ENCODE measurements around the gene AGPAT4. TPM values are rescaled to one million over a fixed set of nuclear protein-coding genes. Genes with fewer than 3 reads are reported as not detected.

Gene AGPAT4
- polyA plus RNA-seq, 1 of the 3 experiments (the other 2 are of a cell fraction), result 3.9 TPM

DNA sequence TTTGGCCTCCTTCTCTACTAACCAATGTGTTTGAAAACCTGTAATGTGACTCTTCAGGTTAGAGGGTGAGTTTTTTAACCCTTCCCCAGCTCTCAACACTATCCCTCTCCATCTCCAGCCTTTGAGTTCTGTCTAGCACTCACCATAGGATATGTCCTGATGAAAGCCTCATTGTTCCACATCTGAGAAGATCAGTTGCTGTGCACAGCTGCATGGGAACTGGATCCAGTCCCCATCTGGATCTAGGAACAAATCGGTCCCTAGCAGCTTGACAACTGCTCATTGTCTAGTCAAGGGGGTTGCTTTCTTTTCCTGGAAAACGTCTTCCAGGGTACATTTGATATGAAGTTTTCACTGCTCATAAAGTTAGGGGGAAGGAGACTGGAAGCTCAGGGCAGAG lies 45.4 kb upstream of the AGPAT4 start:
- no peaks in the 10 kb centered on the region for H3K9me2 ChIP-seq
- H3K4me1 ChIP-seq (ENCODE audit: control insufficient read depth in 1 of 2, insufficient read depth in 2 of 2, low read depth in 1 of 2, low read length in 1 of 2), result no peaks in the 10 kb centered on the region
- H3K36me3 ChIP-seq (replicated peaks in 1 of 2; ENCODE audit: control insufficient read depth in 1 of 2, insufficient read depth in 2 of 2, low read length in 1 of 2), result no peaks in the 10 kb centered on the region
- no peak overlapping the region for H2AFZ ChIP-seq (ENCODE audit: low read depth)
- H3K79me2 ChIP-seq (ENCODE audit: insufficient read depth), result no peaks in the 10 kb centered on the region
- H3K27ac ChIP-seq (ENCODE audit: low read depth in 2 of 2, low read length in 1 of 2), result no peak overlapping the region
- TF ChIP-seq ZBTB33 (IDR thresholded peaks at IDR 0.05; ENCODE audit: borderline replicate concordance, low read depth) (no peak), SMC3 (IDR thresholded peaks at IDR 0.05; ENCODE audit: low read depth, low read length) (no peak), TEAD4 (IDR thresholded peaks at IDR 0.05; ENCODE audit: borderline replicate concordance, insufficient read depth) (no peak), USF1 (IDR thresholded peaks at IDR 0.05; ENCODE audit: borderline replicate concordance, low read depth) (no peak), IRF3 (IDR thresholded peaks at IDR 0.05; ENCODE audit: low read depth, low read length) (no peak), EP300 (IDR thresholded peaks at IDR 0.05; ENCODE audit: borderline replicate concordance in 1 of 2, low read depth in 1 of 2, low read length in 1 of 2) (no peak), FOXJ3 (CRISPR knock-in tag; IDR thresholded peaks at IDR 0.05) (no peak), MXI1 (IDR thresholded peaks at IDR 0.05; ENCODE audit: low read depth, low read length) (no peak), RCOR1 (IDR thresholded peaks at IDR 0.05; ENCODE audit: low read length) (no peak), ELF1 (IDR thresholded peaks at IDR 0.05) (no peak), MEF2A (IDR thresholded peaks at IDR 0.05; ENCODE audit: borderline replicate concordance, low read depth) (no peak), MAX (IDR thresholded peaks at IDR 0.05; ENCODE audit: low read depth) (no peak), EZH2phosphoT487 (IDR thresholded peaks at IDR 0.05; ENCODE audit: borderline replicate concordance, low read depth) (no peak), FOXM1 (IDR thresholded peaks at IDR 0.05; ENCODE audit: low read depth) (no peak), YY1 (IDR thresholded peaks at IDR 0.05; ENCODE audit: low read depth) (no peak), NFIC (IDR thresholded peaks at IDR 0.05; ENCODE audit: borderline replicate concordance) (no peak), RXRA (IDR thresholded peaks at IDR 0.05; ENCODE audit: borderline replicate concordance, low read depth) (no peak)
- H3K4me3 ChIP-seq (ENCODE audit: low read depth in 2 of 2, low read length in 1 of 2), result no peak overlapping the region
- CTCF ChIA-PET, result interaction anchor here (0.9 to 1.4 kb wide), 2 partner anchors 35 to 51 kb away, joined by 3 read pairs; no protein-coding TSS in a partner anchor
- no peak for DNase-seq
- no peak overlapping the region for H3K4me2 ChIP-seq
- no peak overlapping the region for H3K9ac ChIP-seq
- H3F3A ChIP-seq (replicated peaks; ENCODE audit: insufficient read depth), result no peaks in the 10 kb centered on the region
- POLR2A ChIA-PET, result no interaction called here
- H4K20me1 ChIP-seq (ENCODE audit: insufficient read depth), result no peaks in the 10 kb centered on the region
- no peaks in the 10 kb centered on the region for H3K27me3 ChIP-seq (ENCODE audit: insufficient read depth)
- no peaks in the 10 kb centered on the region for H3K9me3 ChIP-seq
- 5% methylated on average over 2 of the region's 2 CpGs for WGBS (ENCODE audit: low lambda C conversion rate)
